ENCODE measurements around the gene KRT40.
"Not testable (repeated sequence)": the region's sequence is repeated elsewhere in the genome, so short reads cannot be mapped to it uniquely, and the experiment has no call there.

KRT40 gene

DNA sequence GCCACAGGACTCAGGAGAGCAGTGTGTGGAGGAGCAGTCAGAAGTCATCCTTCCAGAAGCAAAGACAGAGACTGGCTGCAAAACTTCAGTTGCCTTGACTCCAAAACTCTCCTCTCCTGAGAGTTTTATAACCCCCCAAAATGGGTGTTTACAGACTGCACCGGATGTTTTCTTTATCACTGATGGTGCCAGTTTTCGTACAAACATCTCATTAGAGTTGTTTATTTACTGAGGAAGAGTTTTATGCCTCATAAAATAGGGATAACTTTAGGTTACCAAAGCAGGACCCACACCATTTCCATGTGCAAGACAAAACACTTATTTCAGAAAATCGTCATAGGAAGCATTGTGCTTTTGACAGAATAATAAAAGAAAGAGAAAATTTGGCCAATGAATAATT lies at the start of gene KRT40:
Gene KRT40, minus strand, starts transcription at position 101 of the 400 bp plus-strand sequence. Its CDS starts 53 bp downstream, at position 48.
- no peak for DNase-seq

DNA sequence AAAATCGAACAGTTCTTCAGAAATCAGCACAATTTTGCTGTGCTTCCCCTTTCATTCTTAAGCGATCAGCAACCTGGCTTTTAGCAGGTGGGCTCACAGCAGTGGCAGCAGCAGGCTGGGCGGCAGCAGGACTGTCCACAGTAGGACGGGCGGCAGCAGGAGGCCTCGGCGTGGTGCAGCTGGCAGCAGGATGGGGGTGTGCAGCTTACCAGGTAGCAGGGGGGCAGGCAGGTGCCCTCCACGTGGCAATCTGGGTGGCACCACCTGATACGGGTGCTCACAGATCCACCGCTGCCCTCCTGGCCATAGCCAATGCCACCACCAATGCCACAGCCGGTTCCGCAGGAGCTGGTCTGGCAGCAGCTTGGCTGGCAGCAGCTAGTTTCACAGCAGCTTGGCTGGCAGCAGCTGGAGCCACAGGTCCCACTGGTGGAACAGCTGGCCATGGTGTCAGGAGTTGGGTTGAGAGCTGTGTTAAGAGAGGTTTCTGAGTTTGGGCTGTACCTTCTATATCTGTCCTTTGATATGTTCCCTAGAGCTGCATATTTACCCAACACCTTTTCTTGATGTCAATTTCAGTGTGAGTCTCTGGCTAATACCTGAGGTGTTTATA lies 45.6 kb upstream of the KRT40 start, which contains the start of gene KRTAP1-4:
Gene KRTAP1-4, minus strand, starts transcription at position 563 of the 613 bp plus-strand sequence. Its CDS starts 117 bp downstream, at position 446.
- DNase-seq: no peak

DNA sequence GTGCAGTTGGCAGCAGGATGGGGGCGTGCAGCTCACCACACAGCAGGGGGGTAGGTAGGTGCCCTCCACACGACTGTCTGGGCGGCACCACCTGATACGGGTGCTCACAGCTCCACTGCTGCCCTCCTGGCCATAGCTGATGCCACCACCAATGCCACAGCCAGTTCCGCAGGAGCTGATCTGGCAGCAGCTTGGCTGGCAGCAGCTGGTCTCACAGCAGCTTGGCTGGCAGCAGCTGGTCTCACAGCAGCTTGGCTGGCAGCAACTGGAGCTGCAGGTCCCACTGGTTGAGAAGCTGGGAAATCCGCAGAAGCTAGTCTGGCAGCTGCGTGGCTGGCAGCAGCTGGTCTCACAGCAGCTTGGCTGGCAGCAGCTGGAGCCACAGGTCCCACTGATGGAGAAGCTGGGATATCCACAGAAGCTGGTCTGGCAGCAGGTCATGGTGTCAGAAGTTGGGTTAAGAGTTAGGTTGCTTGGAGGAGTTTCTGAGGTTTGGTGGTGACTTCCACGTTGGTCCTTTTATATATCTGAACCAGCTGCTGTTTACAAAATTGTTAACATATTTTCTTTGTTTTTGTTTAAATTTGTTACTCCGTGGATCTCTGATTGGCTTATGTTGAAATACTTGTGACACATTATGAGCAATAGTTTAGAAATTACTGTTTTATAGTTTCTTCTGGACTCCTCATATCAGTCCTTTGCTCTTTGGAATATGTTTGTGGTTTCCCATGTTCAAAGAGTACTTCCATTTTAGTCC lies 42.8 kb upstream of the KRT40 start, which contains the start of gene KRTAP1-5:
Gene KRTAP1-5, minus strand, starts transcription at position 494 of the 757 bp plus-strand sequence. Its CDS starts 53 bp downstream, at position 441.
- DNase-seq: no peak

DNA sequence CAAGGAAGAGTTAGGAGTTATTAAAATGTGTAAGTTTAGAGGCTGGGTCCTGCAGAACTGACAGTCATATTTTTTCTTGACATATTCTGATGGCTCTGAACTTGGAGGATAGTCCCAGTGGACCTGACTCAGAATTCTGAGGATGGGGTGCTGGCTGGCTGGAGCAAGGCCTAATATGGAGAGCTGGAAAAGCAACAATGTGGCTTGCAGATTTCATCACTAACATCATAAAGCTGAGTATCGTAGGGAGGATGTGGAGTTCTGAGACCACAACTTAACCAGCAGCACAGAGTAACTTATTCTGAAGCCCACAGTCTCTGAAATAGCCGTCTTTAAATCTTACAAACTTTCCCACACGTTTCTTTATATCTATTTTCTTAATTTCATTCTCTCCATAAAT lies 40.6 kb upstream of the KRT40 start:
- no peak for DNase-seq

DNA sequence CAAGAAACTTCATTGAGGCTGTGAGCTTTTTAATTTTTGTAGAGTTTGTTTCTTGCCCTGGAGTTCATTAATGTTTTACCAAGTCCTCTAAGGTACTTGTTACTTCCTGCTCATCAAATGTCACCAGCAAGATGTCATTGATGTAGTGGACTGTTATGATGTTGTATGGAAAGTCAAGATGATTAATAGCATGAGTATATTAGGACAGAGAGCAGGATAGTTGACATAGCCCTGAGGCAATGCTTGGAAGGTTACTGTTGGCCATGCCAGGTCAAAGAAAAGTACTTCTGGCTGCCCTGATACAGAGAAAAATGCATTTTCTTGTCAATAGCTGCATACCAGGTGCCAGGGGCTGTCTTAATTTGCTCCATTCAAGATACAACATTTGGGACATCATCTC lies 36.2 kb upstream of the KRT40 start:
- no peak for DNase-seq

DNA sequence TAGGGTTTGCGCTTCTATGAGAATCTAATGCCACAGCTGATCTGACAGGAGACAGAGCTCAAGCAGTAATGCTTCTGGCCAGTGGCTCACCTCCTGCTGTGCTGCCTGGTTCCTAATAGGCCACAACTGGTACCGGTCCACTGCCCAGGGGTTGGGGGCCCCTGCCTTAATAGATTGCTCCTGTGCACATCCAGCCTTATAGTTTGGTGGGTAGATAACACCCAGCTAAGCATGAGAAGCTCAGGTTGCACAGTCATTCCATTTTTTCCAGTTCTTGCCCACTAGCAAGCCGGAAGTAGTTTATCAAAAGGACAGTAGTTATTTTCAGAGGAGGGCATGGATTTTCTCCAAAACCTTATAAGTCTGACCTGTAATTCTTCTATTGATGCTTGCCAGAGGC lies 35.3 kb upstream of the KRT40 start:
- no peak for DNase-seq

DNA sequence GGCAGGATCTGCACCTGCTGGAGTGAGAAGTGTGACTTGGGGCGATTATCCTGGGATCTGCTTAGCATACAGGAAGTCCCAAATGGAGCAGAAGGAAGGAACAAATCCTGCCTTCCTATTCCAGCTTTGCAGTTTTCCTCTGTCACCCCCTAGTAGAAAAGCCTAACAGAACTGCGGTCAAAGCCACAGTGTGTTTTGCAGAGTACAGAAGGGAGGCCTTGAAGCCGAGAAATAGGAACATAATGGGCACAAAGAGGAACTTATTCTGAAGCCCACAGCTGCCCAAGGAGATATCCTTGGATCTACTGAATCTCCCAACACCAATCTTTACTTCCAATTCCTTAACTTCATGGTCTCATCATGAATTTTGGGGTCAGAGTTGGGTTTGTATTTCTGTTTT lies 34.4 kb upstream of the KRT40 start:
- DNase-seq: peak; percentile 26

DNA sequence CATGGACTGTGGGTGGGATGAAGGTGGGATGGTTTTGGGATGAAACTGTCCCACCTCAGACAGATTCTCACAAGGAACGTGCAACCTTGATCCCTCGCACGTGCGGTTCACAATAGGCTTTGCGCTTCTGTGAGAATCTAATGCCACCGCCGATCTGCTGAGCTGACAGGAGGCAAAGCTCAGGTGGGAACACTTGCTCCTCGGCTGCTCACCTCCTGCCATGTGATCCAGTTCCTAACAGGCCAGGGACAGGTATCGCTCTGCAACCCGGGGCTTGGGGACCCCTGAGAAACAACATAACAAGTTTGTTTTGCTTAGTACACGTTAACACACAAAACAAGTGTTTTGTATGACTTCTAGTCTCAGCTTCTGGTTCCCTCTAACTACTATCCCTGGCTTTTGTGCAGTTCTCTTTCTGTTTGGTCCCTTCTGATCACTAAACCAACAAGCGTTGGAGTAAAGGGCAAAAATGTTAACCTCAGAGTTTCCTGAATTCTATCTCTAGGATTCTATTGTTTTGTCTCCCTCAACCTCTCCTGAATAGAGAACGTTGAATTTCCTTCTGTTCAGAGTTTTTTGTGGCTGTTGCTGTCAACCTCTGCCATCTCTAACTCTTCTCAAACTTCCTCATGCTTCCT lies 32.6 kb upstream of the KRT40 start:
- no peak for DNase-seq

DNA sequence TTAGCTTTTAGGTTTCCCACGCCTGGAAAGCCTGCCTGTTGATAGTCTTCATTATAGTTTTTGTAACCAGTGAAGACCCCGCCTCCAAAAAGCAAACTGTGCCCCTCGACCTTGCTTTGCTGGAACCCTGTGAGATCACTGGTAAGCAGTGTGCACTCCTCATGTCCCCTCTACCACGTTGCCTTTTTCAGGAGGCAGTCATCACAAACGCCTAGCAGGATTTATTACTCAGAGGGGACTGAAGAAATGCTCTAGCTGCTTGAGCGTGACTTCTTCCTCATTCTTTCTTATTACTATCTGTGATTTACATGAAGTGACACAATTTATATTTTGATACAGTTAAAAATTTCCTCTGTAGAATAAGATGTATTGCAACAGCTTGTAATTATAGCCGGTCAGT lies 31.3 kb upstream of the KRT40 start:
- no peak for DNase-seq

DNA sequence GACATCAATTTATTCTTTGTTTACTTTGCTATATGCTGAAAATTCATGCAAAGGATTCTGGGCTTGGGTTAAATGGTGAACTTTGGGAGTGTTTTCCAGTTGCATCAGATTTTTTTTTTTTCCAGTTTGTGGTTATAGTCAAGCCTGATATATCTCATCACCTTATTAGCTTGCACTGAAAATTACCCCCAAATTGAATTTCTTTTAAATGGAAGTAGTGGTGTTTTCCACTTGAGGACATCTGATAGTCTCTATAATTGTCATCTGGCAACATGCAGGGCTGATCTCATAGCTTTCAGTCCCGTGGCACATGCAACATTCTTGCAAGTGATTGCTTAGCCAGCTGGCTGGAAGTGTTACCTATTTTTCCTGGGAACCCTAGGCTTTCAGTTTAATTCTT lies 29.5 kb upstream of the KRT40 start:
- DNase-seq: no peak

DNA sequence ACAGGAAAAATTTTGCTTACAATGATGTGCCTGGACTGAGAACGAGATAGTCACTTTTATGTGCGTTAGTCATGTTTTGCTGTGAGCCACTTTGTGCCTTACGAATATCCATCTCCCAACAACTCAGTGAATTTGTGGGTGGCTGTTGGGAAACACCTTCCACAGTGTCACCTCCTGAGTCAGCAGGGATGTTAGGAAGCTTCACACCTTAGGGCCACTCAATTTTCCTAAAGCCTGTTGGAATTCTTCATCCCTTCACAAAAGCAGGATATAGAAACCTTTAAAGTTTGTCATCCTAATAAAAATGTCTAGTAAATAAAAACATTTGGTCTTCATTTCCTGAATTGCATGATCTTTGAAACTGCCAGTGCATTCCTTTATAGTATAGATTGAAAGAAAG lies 29.1 kb upstream of the KRT40 start:
- DNase-seq: no peak

DNA sequence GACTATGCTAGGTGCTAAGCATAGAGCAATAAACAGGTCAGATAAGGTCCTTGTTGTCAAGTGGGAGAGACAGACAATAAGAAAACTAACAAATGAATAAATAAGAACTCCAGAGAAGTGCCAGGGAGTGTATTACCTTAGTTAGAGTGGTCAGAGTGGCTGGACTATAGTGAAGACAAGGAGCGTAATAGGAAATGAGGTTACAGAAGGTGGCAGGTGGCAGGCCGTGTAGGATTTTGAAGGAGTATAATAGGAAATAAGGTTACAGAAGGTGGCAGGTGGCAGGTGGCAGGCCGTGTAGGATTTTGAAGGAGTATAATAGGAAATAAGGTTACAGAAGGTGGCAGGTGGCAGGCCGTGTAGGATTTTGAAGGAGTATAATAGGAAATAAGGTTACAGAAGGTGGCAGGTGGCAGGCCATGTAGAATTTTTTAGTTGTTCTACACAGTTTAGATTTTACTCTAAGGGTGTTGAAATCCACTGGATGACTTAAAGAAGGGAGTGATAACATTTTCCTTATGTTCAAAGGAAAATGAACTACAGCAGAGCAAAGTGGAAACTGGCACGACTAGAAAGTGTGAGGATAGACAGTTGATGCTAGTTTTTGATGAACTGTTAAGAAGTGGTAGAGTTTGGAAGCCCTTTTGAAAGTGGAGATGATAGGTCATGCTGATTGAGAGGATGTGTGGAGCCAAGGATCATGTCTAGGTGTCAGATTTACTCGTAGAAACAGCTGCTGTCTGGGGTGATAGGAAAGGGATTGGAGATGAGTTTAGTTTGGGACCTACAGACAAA lies 28.4 kb upstream of the KRT40 start:
- no peak for DNase-seq

DNA sequence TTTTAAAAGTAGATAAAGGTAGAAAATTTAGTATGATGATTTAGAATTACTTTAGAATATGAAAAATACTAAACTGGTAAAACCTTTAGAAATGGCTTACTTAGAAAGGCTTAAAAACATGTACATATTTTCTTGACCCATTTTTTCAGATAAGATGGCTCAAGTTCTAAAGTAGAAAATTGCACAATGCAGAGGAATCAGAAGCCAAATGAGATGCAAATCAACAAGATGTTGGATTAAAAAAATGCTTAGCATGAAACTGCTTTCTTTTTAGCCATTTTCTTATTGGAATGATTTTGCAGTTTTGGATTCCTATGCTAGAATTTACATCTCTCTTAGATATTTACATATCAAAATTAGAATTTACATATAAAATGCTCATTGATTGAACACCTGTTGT lies 26.3 kb upstream of the KRT40 start:
- DNase-seq: no peak

DNA sequence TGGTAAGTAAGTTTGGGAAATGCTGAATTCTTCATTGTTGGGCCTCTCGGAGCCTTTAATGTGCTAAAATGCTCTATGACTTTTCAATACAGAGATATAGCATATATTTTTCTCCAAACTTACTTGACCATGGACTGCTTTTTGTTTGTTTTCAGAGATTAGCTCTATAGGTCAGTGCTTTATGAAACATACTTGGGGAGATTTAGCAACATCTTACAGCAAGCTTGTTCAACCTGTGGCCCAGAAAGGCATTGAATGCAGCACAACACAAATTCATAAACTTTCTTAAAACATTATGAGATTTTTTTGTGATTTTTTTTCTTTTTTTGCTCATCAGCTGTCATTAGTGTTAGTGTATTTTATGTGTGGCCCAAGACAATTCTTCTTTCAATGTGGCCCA lies 25.8 kb upstream of the KRT40 start:
- no peak for DNase-seq

DNA sequence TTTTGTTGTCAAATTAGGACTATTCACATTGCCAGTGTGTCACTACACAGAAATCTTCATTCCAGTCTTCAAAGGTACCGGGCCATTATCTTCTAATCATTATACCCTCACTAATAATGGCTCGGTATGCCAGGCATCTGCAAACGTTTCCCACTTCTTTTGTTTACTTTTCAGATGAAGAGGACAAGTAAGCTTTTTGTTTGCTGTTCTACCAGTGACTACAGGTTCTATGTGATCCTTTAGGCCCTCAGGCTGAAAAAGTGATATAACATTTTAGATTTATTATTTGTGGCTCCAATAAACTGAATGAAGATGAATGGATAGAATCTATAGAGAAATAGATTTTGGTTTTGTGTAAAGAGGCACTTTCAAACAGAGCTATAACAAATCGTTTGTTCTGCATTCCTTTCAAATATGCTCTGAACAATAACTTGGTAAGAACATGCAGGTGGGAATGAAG lies 25.2 kb upstream of the KRT40 start:
- no peak for DNase-seq

DNA sequence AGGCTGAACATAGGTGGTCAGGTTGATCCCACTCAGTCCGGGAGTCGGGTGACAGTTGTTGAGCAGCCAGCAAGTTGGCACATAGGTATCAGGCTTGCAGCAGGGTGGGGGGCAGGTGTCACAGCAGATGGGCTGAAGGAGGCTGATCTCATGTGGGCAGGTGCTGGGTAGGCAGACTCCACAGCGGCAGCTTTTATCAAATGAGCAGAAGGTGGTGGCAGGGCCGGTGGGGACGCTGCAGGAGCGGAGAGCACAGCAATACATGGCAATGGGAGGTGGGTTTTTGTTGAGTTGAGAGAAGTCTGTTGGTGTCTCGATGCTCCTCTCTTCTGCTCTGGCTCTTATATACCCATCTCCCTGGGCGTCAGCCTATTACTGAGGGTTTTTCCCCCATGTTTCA lies 24.7 kb upstream of the KRT40 start, which contains the start of gene KRTAP3-1:
Gene KRTAP3-1, minus strand, starts transcription at position 318 of the 400 bp plus-strand sequence. Its CDS starts 54 bp downstream, at position 264.
- DNase-seq: no peak

DNA sequence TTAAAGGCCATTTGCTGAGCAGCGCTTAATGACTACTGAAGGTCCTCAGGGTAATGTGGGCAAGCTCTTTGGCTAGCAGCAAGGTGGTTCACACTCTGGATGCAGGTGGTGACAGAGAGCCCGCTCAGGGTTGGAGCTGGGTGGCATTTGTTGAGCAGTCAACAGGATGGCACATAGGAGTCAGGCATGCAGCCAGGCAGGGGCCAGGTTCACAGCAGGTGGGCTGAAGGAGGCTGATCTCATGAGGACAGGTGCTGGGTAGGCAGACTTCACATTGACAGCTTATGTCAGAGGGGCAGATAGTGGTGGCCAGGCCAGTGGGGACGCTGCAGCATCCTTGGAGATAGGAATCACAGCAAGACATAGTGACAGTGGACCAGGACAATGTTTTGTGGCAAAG lies 20.3 kb upstream of the KRT40 start:
- DNase-seq: no peak

DNA sequence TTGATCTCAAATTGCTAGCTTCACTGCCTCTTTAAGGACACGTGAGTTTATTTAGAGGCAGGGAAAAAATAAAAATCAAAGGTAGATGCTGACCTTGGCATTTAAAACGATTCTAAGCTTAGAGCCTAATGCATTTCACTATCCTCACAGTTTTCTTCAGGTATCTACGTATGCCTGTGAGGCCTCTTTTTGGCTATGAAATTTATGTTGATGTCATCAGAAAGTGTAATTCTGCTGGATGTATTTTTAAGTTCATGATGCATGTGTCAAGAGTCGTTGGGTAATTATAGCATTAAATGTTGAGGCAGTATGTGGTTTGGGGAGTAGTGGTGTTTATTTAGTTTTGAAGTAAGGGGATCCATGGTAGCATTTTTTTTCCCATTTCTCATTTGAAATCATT lies 19.8 kb upstream of the KRT40 start:
- DNase-seq: no peak

DNA sequence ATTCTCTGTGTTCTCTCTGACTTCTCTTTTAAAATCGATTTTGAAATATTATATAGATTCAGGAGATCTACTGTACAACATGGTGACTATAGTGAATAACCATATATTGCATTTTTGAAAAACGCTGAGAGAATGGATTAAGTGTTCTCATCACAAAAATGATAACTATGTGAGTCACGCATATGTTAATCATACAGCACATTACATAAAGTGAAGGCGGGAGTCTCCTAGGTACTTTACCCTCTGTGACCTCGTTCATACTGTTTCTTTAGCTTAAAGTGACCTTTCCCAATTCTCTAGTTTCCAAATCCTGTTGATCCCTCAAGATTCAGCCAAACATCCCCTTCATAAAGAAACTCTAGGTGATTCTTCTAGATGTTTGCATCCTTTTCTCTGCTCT lies 18.7 kb upstream of the KRT40 start:
- no peak for DNase-seq

DNA sequence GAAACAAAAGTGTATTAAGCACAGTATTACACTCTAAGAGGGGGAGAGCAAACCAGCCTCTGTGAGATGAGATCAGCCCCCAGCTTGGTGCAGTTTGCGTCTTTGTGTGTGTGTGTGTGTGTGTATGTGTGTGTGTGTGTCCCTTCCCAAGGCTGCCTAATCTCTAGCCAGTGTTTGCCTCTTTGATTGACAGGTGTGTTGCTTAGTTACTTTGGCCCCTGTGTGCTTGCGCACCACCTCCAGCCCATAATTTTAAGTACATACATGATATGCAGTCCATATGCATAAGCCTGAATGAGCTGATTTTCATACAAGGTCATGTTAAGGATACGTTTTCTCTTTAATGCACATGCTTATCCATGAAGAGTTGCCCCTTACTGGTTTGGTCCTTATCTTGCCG lies 17.7 kb upstream of the KRT40 start:
- DNase-seq: no peak

DNA sequence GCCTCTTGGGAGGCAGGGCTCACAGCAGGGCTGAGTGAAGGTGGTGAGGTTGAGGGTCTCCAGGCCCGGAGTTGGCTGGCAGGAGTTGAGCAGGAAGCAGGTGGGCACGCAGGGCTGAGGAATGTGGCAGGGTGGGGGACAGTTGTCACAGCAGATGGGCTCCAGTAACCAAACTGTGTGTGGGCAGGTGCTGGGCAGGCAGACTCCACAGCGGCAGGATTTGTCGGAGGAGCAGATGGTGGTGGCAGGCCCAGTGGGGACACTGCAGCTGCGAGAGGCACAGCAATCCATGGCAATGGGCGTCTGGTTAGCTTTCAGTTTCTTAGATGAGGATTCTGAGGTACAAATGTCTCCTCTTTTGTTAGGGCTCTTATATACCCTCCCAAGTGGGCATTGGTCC lies 15.4 kb upstream of the KRT40 start, which contains the start of gene KRTAP3-2:
Gene KRTAP3-2, minus strand, starts transcription at position 344 of the 400 bp plus-strand sequence. Its CDS starts 53 bp downstream, at position 291.
- DNase-seq: not testable (repeated sequence)

DNA sequence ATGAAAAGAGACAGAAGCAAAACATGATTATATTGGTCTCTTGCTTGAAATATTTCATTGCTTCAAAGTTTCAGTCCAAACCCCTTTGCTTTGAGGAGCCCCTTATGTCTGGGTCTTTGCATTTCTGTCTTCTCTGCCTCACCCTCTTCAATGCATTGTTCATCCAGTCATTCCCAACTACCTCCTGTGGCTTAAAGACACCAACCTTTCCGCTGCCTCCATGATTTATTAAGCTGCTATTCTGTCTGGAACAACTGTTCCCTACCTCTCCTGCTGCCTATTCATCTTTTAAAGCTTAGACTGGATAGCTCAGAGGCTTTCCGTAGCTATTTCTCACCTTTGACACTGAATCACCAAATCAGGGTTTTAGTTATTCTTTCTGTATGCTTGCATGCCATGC lies 13.2 kb upstream of the KRT40 start:
- DNase-seq: no peak

DNA sequence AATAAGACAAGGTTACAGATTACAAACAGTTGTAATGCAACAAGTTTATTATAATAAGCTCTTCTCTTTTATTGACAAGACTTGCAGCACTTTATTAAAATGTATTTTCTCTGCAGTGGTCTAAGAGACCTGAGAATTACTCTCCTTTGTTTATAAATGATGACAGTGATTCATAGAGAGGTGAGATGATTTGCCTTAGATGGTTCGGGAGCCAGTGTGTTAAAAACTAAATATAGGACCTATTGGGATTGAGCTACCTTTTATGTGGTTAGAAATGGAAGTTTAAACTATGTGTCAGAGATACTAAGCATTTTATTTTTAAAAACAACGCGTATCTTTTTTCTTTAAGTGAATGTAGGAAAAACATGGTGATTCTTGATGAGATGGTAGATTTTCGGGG lies 12.7 kb upstream of the KRT40 start:
- DNase-seq: no peak

Data from hematopoietic multipotent progenitor cell treated with erythropoietin and hydrocortisone succinate and interleukin-3 and kit ligand, for 4 days (in vitro differentiated cells).